Measurements from ENCODE around the gene DDX1. TPM values are rescaled to one million over a fixed set of nuclear protein-coding genes. Genes with fewer than 3 reads are reported as not detected.

DDX1 gene
- total and polyA plus RNA-seq, 2 donors (not counting 1 experiment from before 2014, with no cell fraction given), result 54.3 to 176 TPM

DNA sequence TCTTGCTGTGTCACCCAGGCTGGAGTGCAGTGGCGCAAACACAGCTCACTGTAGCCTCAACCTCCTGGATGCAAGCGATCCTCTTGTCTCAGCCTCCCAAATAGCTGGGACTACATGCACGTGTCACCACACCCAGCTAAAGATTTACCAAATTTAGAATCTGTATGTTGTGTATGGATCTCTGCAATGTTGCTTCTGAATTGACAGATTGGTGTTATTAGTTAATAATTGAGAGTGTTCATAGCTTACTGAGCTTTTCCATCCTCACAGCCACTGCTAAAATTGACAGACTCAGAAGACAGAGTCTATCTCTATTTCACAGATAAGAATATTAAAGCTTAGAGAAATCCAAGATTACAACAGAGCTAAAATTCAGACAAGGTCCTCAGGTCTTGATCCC, 26.3 kb upstream of the DDX1 start:
- DNase-seq (ENCODE audit: low read depth in 2 of 2), result no peak

DNA sequence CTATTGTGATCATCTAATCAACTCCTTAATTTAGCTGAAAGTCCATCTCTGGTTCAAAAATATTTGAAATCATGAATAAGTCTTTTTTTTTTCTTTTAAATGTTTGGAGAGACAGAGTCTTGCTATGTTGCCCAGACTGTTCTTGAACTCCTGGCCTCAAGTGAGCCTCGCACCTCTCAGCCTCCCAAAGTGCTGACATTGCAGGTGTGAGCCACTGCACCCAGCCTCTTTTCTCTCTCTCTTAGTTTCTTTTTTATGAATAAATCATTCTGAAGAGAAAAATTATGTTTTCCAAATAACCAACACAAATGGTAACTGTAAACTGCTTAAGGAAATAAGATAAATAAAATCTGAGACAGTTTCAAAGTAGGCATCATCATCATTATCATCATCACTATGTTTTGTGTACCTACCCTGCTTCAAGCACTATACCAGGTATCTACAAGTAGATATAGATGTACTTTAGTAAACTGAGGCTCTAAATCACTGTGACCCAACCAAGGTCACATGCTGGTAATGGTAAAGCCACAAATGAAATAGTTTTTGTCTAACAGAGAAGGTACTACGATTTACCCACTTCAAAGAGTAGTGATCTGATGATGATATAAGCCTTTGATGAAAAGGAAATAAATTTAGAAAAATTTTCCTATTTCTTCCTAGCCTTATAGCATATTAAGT, 25.5 kb upstream of the DDX1 start:
- H3K36me3 ChIP-seq (ENCODE audit: control insufficient read depth, insufficient read depth, low read length), result no peaks in the 10 kb centered on the region
- H3K27ac ChIP-seq (ENCODE audit: insufficient read depth, low read length), result no peak overlapping the region
- DNase-seq (ENCODE audit: low read depth in 2 of 2), result no peak
- H3K9ac ChIP-seq (ENCODE audit: insufficient read depth, low read length), result no peak overlapping the region
- H3K27me3 ChIP-seq (ENCODE audit: control insufficient read depth, insufficient read depth, low read length), result no peaks in the 10 kb centered on the region
- H3K4me2 ChIP-seq (ENCODE audit: extremely low read depth, insufficient read depth, low read length), result no peak overlapping the region
- TF ChIP-seq EZH2 (IDR thresholded peaks at IDR 0.05; ENCODE audit: low read length, missing control alignments), result no peak
- TF ChIP-seq, protein P1, sequence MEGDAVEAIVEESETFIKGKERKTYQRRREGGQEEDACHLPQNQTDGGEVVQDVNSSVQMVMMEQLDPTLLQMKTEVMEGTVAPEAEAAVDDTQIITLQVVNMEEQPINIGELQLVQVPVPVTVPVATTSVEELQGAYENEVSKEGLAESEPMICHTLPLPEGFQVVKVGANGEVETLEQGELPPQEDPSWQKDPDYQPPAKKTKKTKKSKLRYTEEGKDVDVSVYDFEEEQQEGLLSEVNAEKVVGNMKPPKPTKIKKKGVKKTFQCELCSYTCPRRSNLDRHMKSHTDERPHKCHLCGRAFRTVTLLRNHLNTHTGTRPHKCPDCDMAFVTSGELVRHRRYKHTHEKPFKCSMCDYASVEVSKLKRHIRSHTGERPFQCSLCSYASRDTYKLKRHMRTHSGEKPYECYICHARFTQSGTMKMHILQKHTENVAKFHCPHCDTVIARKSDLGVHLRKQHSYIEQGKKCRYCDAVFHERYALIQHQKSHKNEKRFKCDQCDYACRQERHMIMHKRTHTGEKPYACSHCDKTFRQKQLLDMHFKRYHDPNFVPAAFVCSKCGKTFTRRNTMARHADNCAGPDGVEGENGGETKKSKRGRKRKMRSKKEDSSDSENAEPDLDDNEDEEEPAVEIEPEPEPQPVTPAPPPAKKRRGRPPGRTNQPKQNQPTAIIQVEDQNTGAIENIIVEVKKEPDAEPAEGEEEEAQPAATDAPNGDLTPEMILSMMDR (conservative IDR thresholded peaks at IDR 0.05 in 1 of 2, IDR thresholded peaks at IDR 0.05 in 1 of 2; ENCODE audit: low read depth in 1 of 2, low read length in 2 of 2), result no peak
- no peak overlapping the region for H2AFZ ChIP-seq (ENCODE audit: low read length)
- no peaks in the 10 kb centered on the region for H4K20me1 ChIP-seq (ENCODE audit: control insufficient read depth, extremely low read depth, insufficient read depth, low read length)
- no peaks in the 10 kb centered on the region for H3K4me1 ChIP-seq (ENCODE audit: control insufficient read depth, extremely low read depth, insufficient read depth, low read length)
- no peaks in the 10 kb centered on the region for H3K9me3 ChIP-seq (ENCODE audit: control insufficient read depth, insufficient read depth, low read depth, low read length)
- no peaks in the 10 kb centered on the region for H3K79me2 ChIP-seq (ENCODE audit: control insufficient read depth, insufficient read depth, low read length)
- H3K4me3 ChIP-seq (replicated peaks in 1 of 4; ENCODE audit: control extremely low read depth in 1 of 4, insufficient read depth in 1 of 4, low read depth in 3 of 4, low read length in 4 of 4), result no peak overlapping the region

More for the DNA sequence above, 26.3 kb upstream of the DDX1 start:
- Histone ChIP-seq H3K4me2 (ENCODE audit: extremely low read depth, insufficient read depth, low read length) (no peak overlapping the region), H2AFZ (ENCODE audit: low read length) (no peak overlapping the region), H3K36me3 (ENCODE audit: control insufficient read depth, insufficient read depth, low read length) (no peaks in the 10 kb centered on the region), H3K4me3 (replicated peaks in 1 of 4; ENCODE audit: control extremely low read depth in 1 of 4, insufficient read depth in 1 of 4, low read depth in 3 of 4, low read length in 4 of 4) (no peak overlapping the region), H3K9ac (ENCODE audit: insufficient read depth, low read length) (no peak overlapping the region), H3K79me2 (ENCODE audit: control insufficient read depth, insufficient read depth, low read length) (peaks cover 6% of the 10 kb centered on the region), H3K4me1 (ENCODE audit: control insufficient read depth, extremely low read depth, insufficient read depth, low read length) (no peaks in the 10 kb centered on the region), H3K27me3 (ENCODE audit: control insufficient read depth, insufficient read depth, low read length) (no peaks in the 10 kb centered on the region), H3K9me3 (ENCODE audit: control insufficient read depth, insufficient read depth, low read depth, low read length) (no peaks in the 10 kb centered on the region), H3K27ac (ENCODE audit: insufficient read depth, low read length) (no peak overlapping the region), H4K20me1 (ENCODE audit: control insufficient read depth, extremely low read depth, insufficient read depth, low read length) (no peaks in the 10 kb centered on the region)
- TF ChIP-seq EZH2 (IDR thresholded peaks at IDR 0.05; ENCODE audit: low read length, missing control alignments), result no peak
- TF ChIP-seq, protein P1 (conservative IDR thresholded peaks at IDR 0.05 in 1 of 2, IDR thresholded peaks at IDR 0.05 in 1 of 2; ENCODE audit: low read depth in 1 of 2, low read length in 2 of 2), result no peak

DNA sequence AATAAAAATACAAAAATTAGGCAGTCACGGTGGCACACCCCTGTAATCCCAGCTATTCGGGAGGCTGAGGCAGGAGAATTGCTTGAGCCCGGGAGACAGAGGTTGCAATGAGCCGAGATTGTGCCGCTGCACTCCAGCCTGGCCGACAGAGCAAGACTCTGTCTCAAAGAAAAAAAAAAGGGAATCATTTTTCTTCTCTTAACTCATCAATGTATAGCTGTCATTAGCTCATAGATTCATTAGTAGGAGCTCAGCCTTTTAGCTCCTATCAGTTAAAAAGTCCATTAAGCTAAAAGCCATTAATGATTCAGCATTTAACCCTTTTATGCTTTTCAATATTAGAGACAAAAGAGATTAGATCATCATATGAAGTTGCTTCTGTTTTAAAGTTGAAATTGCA, 24.8 kb upstream of the DDX1 start:
- Histone ChIP-seq H3K4me1 (ENCODE audit: control insufficient read depth, extremely low read depth, insufficient read depth, low read length) (no peaks in the 10 kb centered on the region), H3K4me3 (replicated peaks in 1 of 4; ENCODE audit: control extremely low read depth in 1 of 4, insufficient read depth in 1 of 4, low read depth in 3 of 4, low read length in 4 of 4) (no peak overlapping the region), H2AFZ (ENCODE audit: low read length) (no peak overlapping the region), H3K4me2 (ENCODE audit: extremely low read depth, insufficient read depth, low read length) (no peak overlapping the region), H3K36me3 (ENCODE audit: control insufficient read depth, insufficient read depth, low read length) (no peaks in the 10 kb centered on the region), H3K27me3 (ENCODE audit: control insufficient read depth, insufficient read depth, low read length) (no peaks in the 10 kb centered on the region), H3K79me2 (ENCODE audit: control insufficient read depth, insufficient read depth, low read length) (no peaks in the 10 kb centered on the region), H3K9me3 (ENCODE audit: control insufficient read depth, insufficient read depth, low read depth, low read length) (no peaks in the 10 kb centered on the region), H4K20me1 (ENCODE audit: control insufficient read depth, extremely low read depth, insufficient read depth, low read length) (no peaks in the 10 kb centered on the region), H3K27ac (ENCODE audit: insufficient read depth, low read length) (no peak overlapping the region), H3K9ac (ENCODE audit: insufficient read depth, low read length) (no peak overlapping the region)
- no peak for DNase-seq (ENCODE audit: low read depth in 2 of 2)
- TF ChIP-seq, protein P1 (conservative IDR thresholded peaks at IDR 0.05 in 1 of 2, IDR thresholded peaks at IDR 0.05 in 1 of 2; ENCODE audit: low read depth in 1 of 2, low read length in 2 of 2), result no peak
- no peak for TF ChIP-seq EZH2 (IDR thresholded peaks at IDR 0.05; ENCODE audit: low read length, missing control alignments)
